Effector CD4-positive, alpha-beta T cell (primary cell): Measurements from ENCODE around the gene KRT80. TPM values are rescaled to one million over a fixed set of nuclear protein-coding genes. Genes with fewer than 3 reads are reported as not detected.
"Not testable (repeated sequence)": the region's sequence is repeated elsewhere in the genome, so short reads cannot be mapped to it uniquely, and the experiment has no call there.

Experiments
- DNase-seq: peaks from one replicate; pipeline ENCODE4 v3.0.0-alpha.2; 2020
- total RNA-seq: gene quantifications from one replicate; lab custom pipeline; 2026; lab: John Stamatoyannopoulos, UW

Gene KRT80
- total RNA-seq: not detected

DNA sequence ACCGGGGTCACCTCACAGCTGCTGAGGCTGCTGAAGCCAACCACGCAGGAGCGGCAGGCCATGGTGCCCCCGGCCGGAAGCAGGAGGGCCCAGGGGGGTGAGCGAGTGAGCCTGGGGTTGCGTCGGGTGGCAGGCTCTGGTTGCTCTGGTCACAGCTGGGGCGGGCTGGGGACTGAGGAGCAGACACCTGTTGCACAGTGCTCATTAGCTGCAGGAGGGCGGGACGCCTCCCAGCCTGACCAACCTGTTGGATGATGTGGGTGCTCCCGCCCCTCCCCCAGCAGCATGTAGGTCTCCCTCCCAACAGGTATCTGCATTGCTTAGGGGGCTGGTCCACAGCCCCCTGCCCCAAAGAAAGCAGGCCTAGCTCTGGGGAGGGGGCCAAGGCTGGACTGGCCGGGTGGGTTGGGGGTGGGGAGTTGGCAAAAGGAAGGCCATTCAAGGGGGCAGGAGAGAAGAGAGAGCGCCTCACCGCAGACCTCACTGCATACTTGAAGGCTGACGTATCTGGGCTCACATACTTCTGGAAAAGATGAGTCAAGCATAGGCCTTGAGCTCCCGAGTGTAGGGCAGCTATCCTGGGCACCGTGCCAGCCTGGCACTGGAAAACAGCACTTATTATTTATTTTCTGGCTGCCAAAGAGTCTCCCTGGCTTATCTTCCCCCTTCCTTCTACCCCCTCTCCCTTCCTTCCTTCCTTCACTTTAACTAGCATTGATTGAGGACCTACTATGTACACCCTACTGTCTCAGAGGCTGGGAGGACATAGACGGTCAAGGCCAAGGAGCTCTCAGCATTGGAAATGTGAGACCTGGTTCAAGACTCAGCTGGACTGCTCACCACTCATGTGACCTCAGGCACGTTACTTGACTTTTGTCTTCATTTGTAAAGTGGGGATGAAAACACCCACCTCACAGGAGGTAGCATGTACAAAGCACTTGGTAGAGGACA is at the start of gene KRT80:
KRT80 (minus strand) TSS at position 174 of the 951 bp plus-strand sequence; CDS start at position 62, 112 bp downstream.
- DNase-seq: no peak

DNA sequence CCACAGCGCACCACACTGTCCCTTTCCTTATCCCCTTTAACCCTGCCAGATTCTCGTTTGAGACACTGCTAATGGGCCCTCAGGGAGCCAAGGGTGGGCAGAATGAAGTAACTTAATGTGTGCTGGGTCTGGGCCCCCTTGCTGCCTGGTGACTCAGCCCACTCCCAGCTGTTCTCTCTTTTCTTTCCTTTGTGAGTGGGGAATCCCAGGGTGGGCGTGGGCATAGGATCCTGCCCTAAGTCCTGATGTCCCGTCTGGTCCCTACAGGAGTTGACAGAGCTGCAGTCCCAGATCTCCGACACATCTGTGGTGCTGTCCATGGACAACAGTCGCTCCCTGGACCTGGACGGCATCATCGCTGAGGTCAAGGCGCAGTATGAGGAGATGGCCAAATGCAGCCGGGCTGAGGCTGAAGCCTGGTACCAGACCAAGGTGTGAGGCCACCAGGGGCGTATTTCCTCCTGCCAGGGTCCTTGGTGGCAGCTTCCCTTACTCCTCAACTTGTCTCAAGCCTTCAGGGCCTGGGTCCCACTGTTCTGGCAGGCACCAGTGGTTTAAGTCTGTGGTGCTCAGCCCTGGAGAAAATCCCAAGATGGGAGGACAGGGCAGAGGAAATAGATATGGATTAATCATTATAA is 49.5 kb upstream of the KRT80 start:
- no peak for DNase-seq

DNA sequence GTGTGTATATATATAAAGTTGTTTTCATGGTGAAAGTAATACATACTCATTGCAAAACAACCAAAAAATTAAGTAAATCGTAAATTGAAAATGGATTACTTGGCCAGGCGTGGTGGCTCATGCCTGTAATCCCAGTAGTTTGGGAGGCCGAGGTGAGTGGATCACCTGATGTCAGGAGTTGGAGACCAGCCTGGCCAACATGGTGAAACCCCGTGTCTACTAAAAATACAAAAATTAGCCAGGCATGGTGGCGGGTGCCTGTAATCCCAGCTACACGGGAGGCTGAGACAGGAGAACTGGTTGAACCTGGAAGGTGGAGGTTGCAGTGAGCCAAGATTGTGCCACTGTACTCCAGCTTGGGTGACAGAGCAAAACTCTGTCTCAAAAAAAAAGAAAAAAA is 48.4 kb upstream of the KRT80 start:
- not testable (repeated sequence) for DNase-seq

DNA sequence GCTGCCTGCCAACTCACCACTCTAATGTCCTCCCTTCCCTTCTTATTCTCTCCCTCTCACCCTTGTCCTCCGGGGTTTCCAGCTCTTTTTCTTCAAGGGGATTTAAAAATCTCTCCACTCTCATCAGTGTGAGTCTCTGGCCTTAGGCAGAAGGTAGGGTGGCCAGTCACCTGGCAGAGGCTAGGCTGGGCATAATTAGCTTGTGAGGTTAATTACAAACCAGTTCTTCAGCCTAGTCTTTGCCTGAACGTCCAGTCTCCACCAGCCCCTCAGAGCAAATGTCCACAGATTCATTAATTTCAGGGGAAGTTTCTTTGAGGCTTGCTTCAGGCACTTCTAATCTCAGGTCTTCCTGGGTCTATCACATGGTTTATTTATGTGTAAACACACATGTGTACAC is 48.0 kb upstream of the KRT80 start:
- DNase-seq: no peak

DNA sequence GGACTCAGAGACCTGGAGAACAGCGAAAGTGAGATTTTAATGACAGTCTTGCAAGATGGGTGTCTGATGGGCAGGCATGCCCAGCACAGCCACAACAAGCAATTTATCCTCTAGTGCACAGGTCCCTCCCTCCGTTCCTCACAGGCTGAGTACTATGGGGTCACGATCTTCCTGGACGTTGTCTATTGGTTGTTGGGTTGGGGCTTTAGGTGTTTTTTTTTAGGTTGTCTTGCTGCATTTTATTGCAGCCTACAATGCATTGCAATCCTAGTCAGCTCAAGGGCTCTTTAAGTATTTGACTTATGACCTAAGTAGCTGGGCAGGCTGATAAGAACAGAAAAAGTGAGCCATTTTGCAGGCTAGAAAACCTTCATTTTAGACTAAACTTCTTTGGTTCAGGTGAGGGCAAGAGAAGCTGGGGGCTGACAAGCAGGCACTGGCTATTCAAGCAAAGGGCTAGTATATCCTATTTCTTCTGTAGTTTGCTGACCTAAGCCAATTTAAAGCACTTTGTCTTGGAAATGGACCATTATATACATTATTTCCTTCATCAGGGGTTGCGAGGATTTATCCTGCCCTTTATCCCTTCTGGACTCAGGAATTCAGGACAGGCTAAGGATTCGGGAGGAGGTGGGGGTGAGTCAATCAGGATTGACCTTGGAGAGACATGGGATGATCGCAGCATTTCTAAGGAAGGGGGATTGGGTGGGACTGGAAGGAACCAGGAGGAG is 47.3 kb upstream of the KRT80 start:
- no peak for DNase-seq

DNA sequence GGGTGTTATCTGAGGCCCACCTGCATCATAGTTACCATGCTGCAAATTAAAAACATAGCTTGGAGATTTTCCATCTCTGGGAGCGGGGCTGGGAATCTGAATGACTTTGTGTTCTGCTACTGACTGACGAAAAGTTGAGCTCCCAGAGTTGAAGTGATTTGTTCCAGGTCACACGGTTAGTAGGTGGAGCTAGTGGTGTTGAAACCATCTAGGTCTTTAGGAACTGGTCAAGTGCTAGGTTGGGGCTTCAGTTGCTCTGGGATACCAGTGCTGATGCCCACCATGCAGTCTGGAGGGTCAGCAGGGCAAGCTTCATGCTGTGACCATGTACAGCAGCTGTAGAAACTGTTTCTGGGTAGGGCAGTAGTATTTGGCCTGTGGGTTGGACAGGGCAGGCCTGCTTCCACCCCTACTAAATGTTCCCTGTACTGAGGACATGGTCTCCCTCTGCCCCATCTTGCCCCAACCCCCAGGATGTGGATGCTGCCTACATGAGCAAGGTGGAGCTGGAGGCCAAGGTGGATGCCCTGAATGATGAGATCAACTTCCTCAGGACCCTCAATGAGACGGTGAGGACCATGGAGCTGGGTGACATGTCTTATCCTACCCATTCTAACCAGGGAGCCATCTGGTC is 46.5 kb upstream of the KRT80 start:
- no peak for DNase-seq

DNA sequence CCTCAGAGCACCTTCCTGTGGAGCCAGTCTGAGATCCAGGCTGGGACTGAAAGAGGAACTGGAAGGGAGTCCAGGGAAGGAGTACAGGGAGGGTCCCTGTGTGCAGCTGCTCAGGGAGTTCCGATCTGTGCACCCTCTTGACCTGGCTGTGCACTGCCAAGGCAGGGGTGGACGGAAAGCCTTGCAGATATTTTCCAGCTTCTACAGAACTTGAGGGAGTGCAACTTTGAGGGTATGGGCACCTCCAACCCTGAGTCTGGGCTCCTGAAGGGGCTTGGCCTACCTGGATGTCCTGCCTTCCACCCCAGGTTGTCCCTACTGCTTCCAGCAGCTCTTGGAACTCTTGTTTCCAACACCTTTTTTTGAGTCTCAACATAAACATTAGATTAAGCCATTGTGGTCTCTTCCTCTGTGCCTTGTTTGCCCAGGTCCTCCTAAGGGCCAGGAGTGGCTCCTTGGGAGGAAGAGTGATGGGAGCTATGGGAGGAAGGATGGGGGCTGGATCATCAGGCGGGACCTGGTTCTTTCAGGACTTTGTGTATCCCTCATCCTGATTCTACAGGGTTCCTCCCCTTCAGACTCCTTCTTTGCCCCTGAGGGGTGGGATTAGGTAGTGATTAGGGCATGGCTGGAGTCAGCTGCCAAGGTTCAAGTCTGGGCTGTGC is 44.7 kb upstream of the KRT80 start:
- DNase-seq: no peak

DNA sequence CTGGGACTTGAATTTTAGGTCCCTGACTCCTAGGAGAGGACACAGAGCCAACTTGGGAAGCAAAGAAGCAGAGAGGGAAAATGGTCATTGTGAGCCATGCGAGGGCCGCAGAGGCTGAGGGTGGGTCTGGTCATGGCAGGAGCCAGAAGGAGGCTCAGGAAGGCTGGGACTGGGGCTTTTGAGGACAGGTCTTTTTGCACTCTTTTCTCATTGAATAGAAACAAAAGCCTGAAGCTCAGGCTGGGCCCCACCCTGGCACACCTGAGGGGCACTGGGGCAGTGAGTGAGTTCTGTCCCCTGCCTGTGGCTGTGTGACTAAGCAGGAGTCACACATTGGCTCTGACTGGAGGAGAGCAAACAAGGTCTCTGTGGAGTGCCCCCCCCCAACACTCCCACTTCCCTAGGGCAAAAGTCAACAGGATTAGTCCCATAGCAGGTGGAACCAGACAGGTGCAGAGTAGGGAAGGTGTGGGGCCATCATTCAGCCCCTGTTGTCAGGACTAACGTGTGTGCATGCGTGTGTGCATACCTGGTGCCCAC is 44.1 kb upstream of the KRT80 start:
- no peak for DNase-seq

DNA sequence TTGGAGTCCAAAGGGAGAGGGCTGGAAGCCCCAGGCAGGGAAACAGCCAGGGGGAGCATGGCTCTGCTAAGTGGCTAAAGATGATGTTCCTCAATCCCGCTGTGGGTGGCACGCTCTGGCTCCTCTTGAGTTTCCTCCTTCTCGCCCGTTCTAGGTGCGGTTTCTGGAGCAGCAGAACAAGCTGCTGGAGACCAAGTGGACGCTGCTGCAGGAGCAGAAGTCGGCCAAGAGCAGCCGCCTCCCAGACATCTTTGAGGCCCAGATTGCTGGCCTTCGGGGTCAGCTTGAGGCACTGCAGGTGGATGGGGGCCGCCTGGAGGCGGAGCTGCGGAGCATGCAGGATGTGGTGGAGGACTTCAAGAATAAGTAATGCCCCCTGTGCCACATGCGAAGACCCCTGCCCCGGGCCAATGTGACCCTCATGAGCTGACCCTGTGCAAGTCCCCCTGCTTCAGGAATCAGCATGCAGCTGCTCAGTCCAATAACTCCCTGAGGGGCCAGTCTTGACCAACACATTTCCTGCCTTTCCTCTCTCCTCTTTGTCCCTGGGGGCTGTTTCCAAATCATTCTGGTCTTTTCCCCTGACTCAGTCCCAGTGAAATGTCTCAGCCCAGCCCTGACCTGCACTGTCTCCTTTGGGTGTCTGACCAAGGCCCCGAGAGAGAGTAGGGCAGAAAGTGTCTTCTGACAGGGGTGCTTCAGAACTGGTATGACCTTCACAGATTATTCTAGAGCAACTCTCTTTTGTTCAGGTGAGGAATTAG is 43.4 kb upstream of the KRT80 start:
- no peak for DNase-seq

DNA sequence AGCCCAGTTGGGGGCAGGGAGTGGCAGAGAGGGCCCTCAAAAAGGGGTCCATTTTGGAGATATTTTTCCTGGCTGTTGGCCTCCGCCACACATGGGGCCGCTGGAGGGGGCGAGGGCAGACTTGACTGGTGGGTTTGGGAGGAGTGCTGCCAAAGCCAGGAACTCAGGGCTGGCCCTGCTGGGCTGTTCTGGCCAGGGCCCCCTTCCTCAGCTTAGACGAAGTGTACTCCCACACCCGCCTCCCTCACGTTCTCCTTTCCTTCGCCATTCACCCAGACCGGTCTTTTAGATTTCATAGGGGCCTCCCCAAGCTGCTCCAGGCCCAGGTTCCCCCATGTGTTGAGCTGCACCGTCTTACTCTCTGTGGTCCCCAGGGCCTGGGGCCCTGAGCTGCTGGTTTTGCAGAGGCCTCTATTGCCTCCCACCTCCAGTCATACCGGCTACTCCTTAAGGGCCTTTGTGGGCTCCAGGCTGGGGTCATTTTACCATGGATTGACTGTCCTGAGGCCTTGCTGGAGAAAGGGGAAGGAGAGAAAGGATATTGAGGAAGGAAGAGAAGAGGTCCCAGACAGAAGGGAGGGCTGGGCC is 42.5 kb upstream of the KRT80 start:
- DNase-seq: no peak

DNA sequence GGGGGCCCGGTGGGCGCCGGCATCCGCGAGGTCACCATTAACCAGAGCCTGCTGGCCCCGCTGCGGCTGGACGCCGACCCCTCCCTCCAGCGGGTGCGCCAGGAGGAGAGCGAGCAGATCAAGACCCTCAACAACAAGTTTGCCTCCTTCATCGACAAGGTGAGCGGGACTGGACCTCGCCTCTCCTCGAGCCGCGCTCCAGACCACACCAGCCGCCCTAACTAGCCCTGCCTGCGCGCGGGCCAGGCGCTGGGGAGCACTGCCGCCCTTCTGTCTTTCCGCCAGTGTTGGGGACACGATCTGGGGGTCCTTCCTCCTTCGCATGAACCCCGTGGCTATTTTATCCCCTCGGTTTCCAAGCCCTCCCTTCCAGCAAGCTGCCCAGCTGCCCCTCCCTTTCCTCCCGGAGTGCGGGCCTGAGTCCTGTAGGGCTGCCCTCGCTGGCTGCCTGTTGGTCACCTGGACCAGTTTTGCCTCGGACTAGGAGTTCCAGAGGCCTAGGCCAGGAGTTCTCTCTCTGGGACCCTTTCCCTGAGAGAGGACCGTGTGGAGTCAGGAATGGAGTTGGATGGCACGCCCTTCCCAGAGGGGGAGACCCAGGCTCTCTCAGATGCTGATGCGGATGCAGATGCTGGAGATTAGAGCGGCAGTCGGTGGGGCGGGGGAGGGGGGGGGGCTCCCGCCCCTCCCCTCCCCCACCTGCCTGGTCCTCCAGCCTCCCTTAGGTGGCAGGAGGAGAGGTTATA is 41.8 kb upstream of the KRT80 start:
- no peak for DNase-seq

DNA sequence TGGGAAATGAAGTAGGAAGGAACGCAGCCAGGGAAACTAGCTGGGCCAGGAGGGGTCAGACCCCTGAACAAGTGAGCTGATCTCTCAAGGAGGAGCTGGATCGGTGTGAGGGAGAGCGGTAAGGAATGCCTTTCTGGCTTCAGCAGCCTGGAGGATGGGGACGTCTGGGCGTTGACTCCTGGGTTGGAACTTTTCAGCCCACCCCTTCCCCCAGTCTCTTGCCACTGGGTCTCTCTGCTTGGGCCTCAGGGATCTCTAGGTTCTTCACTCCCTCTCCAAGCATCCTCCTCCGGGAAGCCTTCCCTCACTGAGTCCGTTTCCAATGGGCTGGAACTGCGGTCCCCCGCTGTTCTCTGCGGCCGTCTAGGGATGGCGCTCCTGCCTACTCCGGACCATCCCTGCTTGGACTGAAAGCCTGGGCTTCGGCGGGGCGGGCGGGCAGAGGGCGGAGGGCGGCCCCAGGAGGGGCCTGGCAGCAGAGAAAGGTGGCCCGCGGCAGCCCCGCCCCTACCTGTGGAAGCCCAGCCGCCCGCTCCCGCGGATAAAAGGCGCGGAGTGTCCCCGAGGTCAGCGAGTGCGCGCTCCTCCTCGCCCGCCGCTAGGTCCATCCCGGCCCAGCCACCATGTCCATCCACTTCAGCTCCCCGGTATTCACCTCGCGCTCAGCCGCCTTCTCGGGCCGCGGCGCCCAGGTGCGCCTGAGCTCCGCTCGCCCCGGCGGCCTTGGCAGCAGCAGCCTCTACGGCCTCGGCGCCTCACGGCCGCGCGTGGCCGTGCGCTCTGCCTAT is 41.1 kb upstream of the KRT80 start, which contains the start of gene KRT7:
KRT7 (plus strand) TSS at position 570 of the 788 bp plus-strand sequence; CDS start at position 624, 54 bp downstream.
- DNase-seq: no peak

DNA sequence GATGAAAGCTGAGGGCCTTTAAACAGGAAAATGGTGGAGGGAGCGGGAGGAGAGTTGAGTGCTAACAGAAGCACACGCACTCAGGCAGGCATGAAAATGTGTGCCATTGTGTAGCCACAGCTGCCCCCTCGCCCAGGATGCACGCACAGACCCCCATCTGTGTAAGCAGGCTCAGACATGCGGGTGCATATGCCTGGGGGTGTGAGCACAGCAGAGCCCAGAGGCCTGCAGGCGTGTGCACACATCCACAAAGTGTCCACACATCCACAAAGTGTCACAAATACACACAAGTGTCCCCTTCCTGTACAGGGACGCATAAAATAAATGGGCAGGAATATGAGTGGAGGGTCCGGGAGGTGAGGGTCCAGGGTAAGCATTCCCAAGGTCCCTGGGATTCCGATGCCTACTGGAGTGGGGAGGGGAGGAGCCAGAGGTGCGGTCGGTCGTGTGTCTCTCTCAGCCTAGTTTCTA is 40.4 kb upstream of the KRT80 start:
- DNase-seq: no peak

DNA sequence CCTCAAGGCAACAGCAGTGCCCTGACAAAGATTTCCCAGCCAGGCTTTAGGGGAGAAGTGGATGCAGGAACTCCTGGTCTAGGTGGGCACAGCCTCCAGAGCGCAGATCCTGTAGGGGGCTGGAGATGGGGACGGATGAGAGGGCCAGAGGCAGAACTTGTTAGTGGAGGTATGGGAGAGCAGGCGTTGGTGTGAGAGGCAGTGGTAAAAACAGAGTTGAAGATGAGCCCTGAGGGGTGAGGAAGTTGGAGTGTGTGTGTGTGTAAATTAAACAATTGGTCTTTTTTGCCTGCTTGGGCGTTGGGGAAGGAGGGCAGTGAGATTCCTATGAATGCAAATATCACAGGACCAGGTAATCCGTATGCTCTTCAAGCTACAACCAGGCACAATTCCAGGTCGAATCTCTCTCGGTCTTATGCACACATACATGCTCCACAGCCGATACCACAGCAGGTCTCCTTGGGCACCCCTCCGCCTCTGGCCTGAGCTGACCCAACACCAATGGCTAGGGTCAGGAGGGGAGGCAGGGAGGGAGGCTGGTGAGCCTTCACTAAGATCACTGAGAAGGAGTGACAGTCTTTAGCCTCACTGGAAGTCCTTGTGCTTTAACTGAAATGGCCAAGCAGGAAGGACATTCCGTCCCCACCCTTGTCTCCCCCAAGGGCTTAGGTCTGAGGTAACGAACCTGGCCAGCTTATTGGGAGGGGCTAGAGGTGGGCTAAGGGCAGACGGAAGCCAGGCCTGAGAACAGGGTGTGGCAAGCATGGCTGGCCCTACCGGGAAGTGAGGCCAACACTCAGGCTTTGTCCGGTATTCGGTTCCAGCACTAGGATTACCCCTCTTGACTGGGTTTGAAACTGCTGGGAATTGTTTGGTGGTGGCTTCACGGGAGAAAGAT is 39.7 kb upstream of the KRT80 start:
- no peak for DNase-seq

DNA sequence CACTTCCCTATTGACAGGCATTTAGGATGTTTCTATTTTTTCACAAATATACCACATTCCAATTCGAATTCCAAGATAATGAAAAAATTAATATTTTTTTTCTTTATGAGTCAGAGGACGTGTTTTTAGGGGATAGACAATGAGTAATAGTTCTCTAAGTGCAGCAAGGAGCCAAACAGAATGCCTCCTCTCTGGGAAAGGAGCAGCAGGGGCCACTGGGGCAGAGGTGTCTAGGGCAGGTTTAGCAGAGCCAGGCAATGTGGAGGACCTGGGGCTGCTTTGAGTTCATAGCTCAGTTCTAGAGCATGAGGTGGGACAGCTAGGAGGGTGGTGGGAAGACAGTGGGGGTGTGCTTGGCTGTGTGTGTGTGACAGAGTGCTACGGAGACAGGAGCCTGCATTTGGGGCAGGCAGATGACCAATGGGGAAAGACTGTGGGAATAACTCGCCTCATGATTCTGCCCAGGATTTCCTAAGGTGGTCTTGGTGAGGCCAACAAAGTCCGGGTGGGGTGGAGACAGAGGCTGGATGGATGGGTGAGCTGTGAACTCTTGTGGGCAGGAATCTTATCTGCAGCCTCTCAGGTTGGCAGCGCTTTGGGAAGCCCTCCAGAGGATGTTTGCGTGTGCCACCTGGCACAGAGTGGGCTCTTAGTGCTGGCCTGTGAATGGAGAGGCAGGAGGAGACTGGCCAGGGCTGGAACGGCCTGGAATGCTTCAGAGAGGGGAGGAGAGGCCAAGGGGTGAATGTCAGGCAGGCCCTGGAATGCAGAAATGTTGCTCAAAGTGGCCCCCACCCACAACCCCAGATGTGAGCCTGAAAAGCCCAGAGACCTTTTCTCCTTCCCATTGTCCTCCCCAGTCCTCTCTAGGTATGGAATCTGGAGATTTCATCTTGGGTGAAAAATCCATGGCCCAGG is 38.8 kb upstream of the KRT80 start:
- no peak for DNase-seq

DNA sequence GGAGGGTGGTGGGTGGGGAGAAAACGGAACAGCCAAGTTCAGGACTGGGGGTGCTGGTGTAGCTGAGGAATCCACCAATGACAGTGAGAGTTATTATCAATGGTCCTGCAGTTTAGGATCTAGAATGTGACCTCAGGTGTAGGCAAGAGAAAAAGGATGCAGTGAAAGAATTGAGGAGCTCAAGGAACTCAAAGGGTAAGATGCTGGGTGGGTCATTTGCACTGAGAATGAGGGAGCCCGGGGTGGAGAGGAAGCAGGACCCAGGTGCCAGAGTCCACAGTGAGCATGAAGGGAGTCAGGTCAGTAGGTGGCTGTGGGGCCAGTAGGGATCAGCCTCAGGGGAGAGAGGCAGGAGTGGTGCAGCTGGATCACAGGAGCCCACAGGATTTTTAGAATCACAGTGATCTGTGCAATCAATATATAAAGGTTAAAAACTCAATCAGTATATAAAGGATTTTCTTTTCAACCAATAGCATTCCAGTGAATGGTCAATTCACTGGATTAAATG is 38.1 kb upstream of the KRT80 start:
- no peak for DNase-seq
